Caco-2 (cell line): ENCODE measurements around the gene TTC28. TPM values are rescaled to one million over a fixed set of nuclear protein-coding genes. Genes with fewer than 3 reads are reported as not detected.

ENCODE experiments used
- BruUV-seq: library from RNA; stranded (reverse); fragments of 400-500 nt; replicated peaks from 2 replicates; lab custom pipeline; 2021; lab: Mats Ljungman, UMichigan
- CTCF ChIA-PET: fragments of 300-600 bp; sonication (Branson Sonifier 250); formaldehyde crosslinking; loops from one replicate; lab custom pipeline; 2022; ENCODE audit warnings: antibody characterized with exemption; lab: Charles Lee
- POLR2A ChIA-PET: fragments of 300-600 bp; sonication (Branson Sonifier 250); formaldehyde crosslinking; loops from one replicate; lab custom pipeline; 2022; ENCODE audit warnings: antibody characterized with exemption; lab: Charles Lee
- DNase-seq, 2 experiments: peaks; one replicate each; pipeline versions ENCODE4 v3.0.0 to v3.0.0-alpha.2; 2020 to 2022
- H3K27me3 ChIP-seq: replicated peaks from 2 replicates; pipeline ENCODE4 v1.6.0; 2011; ENCODE audit warnings: low read length; ENCODE audit not compliant: control insufficient read depth, insufficient read depth
- H3K36me3 ChIP-seq: 2 replicates; pipeline ENCODE4 v1.5.1; 2011; ENCODE audit warnings: low read length; ENCODE audit not compliant: control insufficient read depth, insufficient read depth
- H3K4me1 ChIP-seq: fragments of 250-450 bp; sonication (Bioruptor Pico); 2 replicates; pipeline ENCODE4 v1.5.1; 2020; ENCODE audit warnings: mild to moderate bottlenecking
- H3K4me3 ChIP-seq: 2 replicates; pipeline ENCODE4 v1.5.1; 2011; ENCODE audit warnings: low read depth, mild to moderate bottlenecking, control low read depth, low read length
- H3K9me3 ChIP-seq: fragments of 250-450 bp; sonication (Bioruptor Pico); 2 replicates; pipeline ENCODE4 v1.5.1; 2020; ENCODE audit warnings: mild to moderate bottlenecking, moderate library complexity
- H3K27ac Mint-ChIP-seq: one replicate; pipeline ENCODE4 v1.8.0; 2022; ENCODE audit warnings: mixed read lengths; ENCODE audit not compliant: unreplicated experiment
- H3K27me3 Mint-ChIP-seq: one replicate; pipeline ENCODE4 v1.8.0; 2022; ENCODE audit warnings: mixed read lengths; ENCODE audit not compliant: insufficient read depth, unreplicated experiment
- H3K36me3 Mint-ChIP-seq: one replicate; pipeline ENCODE4 v1.8.0; 2022; ENCODE audit warnings: mild to moderate bottlenecking, mixed read lengths; ENCODE audit not compliant: insufficient read depth, unreplicated experiment
- H3K4me1 Mint-ChIP-seq: one replicate; pipeline ENCODE4 v1.8.0; 2022; ENCODE audit warnings: low read depth, mixed read lengths; ENCODE audit not compliant: unreplicated experiment
- H3K4me3 Mint-ChIP-seq: one replicate; pipeline ENCODE4 v1.8.0; 2022; ENCODE audit warnings: mild to moderate bottlenecking, moderate library complexity, mixed read lengths; ENCODE audit not compliant: unreplicated experiment
- H3K9me3 Mint-ChIP-seq: one replicate; pipeline ENCODE4 v1.8.0; 2022; ENCODE audit warnings: mixed read lengths; ENCODE audit not compliant: unreplicated experiment
- CTCF ChIP-seq, 2 experiments: fragments of 200-600 bp in 1 of 2; IDR thresholded peaks; 1 replicate in 1 of 2; 2 replicates in 1 of 2; pipeline versions ENCODE4 v1.5.1 to v1.8.0; 2011 to 2022; ENCODE audit warnings: antibody characterized with exemption in 1 of 2, control low read depth in 1 of 2, inconsistent platforms in 1 of 2, low read depth in 1 of 2, low read length in 1 of 2, mild to moderate bottlenecking in 1 of 2, moderate library complexity in 1 of 2; ENCODE audit not compliant: insufficient read depth in 1 of 2, severe bottlenecking in 1 of 2, unreplicated experiment in 1 of 2
- intact Hi-C: fragments of 100-400 bp; cut with micrococcal nuclease; formaldehyde crosslinking; loops from one replicate; pipeline ENCODE4 v1.10.0; 2022; ENCODE audit not compliant: unreplicated experiment
- total RNA-seq: library from RNA; stranded (reverse); gene quantifications from 2 replicates; pipeline ENCODE4 v1.2.3, GENCODE V29; 2022

Gene TTC28
- total RNA-seq, 1 experiment from 2014 or later = 12.0 TPM

GRCh38 chr22:28637225-28637624 lies 42.4 kb downstream of the TTC28 start:
- Mint-ChIP-seq H3K27ac (no peak overlapping the region), H3K36me3 (no peaks in the 10 kb centered on the region), H3K27me3 (no peaks in the 10 kb centered on the region), H3K4me3 (no peak overlapping the region), H3K4me1 (no peaks in the 10 kb centered on the region), H3K9me3 (no peaks in the 10 kb centered on the region)
- no peak for TF ChIP-seq CTCF (IDR thresholded peaks at IDR 0.05; ENCODE audit: insufficient read depth in 1 of 2, low read depth in 1 of 2, low read length in 1 of 2, severe bottlenecking in 1 of 2, unreplicated experiment in 1 of 2)
- ChIA-PET POLR2A (no interaction called here), CTCF (no interaction called here)
- BruUV-seq = no TSS peak
- H3K4me1 ChIP-seq = no peaks in the 10 kb centered on the region
- H3K27me3 ChIP-seq = no peaks in the 10 kb centered on the region
- no peak overlapping the region for H3K4me3 ChIP-seq
- H3K9me3 ChIP-seq = no peaks in the 10 kb centered on the region
- no peak for DNase-seq
- H3K36me3 ChIP-seq = no peaks in the 10 kb centered on the region
- intact Hi-C loops = no loop called here

- no peaks in the 10 kb centered on the region for H3K9me3 Mint-ChIP-seq
- H3K4me1 Mint-ChIP-seq = no peaks in the 10 kb centered on the region
- intact Hi-C loops = no loop called here
- H3K27me3 Mint-ChIP-seq = no peaks in the 10 kb centered on the region
- Histone ChIP-seq H3K9me3 (no peaks in the 10 kb centered on the region), H3K4me3 (no peak overlapping the region), H3K27me3 (no peaks in the 10 kb centered on the region), H3K4me1 (no peaks in the 10 kb centered on the region), H3K36me3 (no peaks in the 10 kb centered on the region)
- no TSS peak for BruUV-seq
- no peak for TF ChIP-seq CTCF (IDR thresholded peaks at IDR 0.05; ENCODE audit: insufficient read depth in 1 of 2, low read depth in 1 of 2, low read length in 1 of 2, severe bottlenecking in 1 of 2, unreplicated experiment in 1 of 2)
- POLR2A ChIA-PET = no interaction called here
- no peaks in the 10 kb centered on the region for H3K36me3 Mint-ChIP-seq
- no peak overlapping the region for H3K4me3 Mint-ChIP-seq
- CTCF ChIA-PET = no interaction called here
- H3K27ac Mint-ChIP-seq = no peak overlapping the region
- no peak for DNase-seq
Observed at GRCh38 chr22:28630177-28630574, 49.5 kb downstream of the TTC28 start.

GRCh38 chr22:28629420-28630176 lies 50.0 kb downstream of the TTC28 start:
- no peaks in the 10 kb centered on the region for H3K36me3 ChIP-seq
- TF ChIP-seq CTCF (IDR thresholded peaks at IDR 0.05; ENCODE audit: insufficient read depth in 1 of 2, low read depth in 1 of 2, low read length in 1 of 2, severe bottlenecking in 1 of 2, unreplicated experiment in 1 of 2) = no peak
- POLR2A ChIA-PET = no interaction called here
- H3K4me3 ChIP-seq = no peak overlapping the region
- no peaks in the 10 kb centered on the region for H3K36me3 Mint-ChIP-seq
- intact Hi-C loops = no loop called here
- H3K27me3 Mint-ChIP-seq = no peaks in the 10 kb centered on the region
- DNase-seq = no peak
- no peak overlapping the region for H3K4me3 Mint-ChIP-seq
- no peaks in the 10 kb centered on the region for H3K4me1 ChIP-seq
- H3K9me3 Mint-ChIP-seq = no peaks in the 10 kb centered on the region
- H3K27me3 ChIP-seq = no peaks in the 10 kb centered on the region
- BruUV-seq = no TSS peak
- CTCF ChIA-PET = no interaction called here
- H3K27ac Mint-ChIP-seq = no peak overlapping the region
- H3K4me1 Mint-ChIP-seq = no peaks in the 10 kb centered on the region
- H3K9me3 ChIP-seq = no peaks in the 10 kb centered on the region
